PC-3 (cell line): ENCODE results near the gene PDE11A. TPM values are rescaled to one million over a fixed set of nuclear protein-coding genes. Genes with fewer than 3 reads are reported as not detected.

Experiments
- ATAC-seq: fragments of 200-7000 bp; cut with Tn5 transposase; 2 replicates; pipeline ENCODE4 v1.9.1; 2020; ENCODE audit warnings: mild to moderate bottlenecking, moderate library complexity
- BruUV-seq: library from RNA; stranded (reverse); fragments of 400-500 nt; replicated peaks from 2 replicates; lab custom pipeline; 2021; lab: Mats Ljungman, UMichigan
- CTCF ChIA-PET: fragments of 300-600 bp; sonication (Branson Sonifier 250); formaldehyde crosslinking; loops from one replicate; lab custom pipeline; 2022; ENCODE audit warnings: antibody characterized with exemption; lab: Charles Lee
- POLR2A ChIA-PET: fragments of 300-600 bp; sonication (Branson Sonifier 250); formaldehyde crosslinking; loops from one replicate; lab custom pipeline; 2022; ENCODE audit warnings: antibody characterized with exemption; ENCODE audit not compliant: unreplicated experiment; lab: Charles Lee
- DNase-seq: peaks from one replicate; pipeline ENCODE4 v3.0.0-alpha.2; 2015
- H2AFZ ChIP-seq: fragments of 300-600 bp; sonication (generic); 2 replicates; pipeline ENCODE4 v1.6.0; 2016; ENCODE audit warnings: antibody characterized with exemption, low read length
- H3F3A ChIP-seq: fragments of 300-600 bp; sonication (generic); one replicate; pipeline ENCODE4 v1.6.0; 2017; ENCODE audit warnings: antibody characterized with exemption, low read length, control low read depth, mild to moderate bottlenecking; ENCODE audit not compliant: unreplicated experiment
- H3K27ac ChIP-seq: fragments of 300-600 bp; sonication (generic); 2 replicates; pipeline ENCODE4 v1.5.1; 2016; ENCODE audit warnings: mild to moderate bottlenecking, low read length
- H3K27me3 ChIP-seq: fragments of 300-600 bp; sonication (generic); 2 replicates; pipeline ENCODE4 v1.6.1; 2016; ENCODE audit warnings: low read length, mixed read lengths
- H3K36me3 ChIP-seq: fragments of 300-600 bp; sonication (generic); 2 replicates; pipeline ENCODE4 v1.6.1; 2016; ENCODE audit warnings: low read depth, mixed run types, low read length, mixed read lengths
- H3K4me1 ChIP-seq: fragments of 300-600 bp; sonication (generic); 2 replicates; pipeline ENCODE4 v1.5.1; 2016; ENCODE audit warnings: low read length; ENCODE audit not compliant: insufficient read depth
- H3K4me2 ChIP-seq: fragments of 300-600 bp; sonication (generic); 2 replicates; pipeline ENCODE4 v1.6.0; 2016; ENCODE audit warnings: low read length
- H3K4me3 ChIP-seq: fragments of 300-600 bp; sonication (generic); 2 replicates; pipeline ENCODE4 v1.5.1; 2016; ENCODE audit warnings: mild to moderate bottlenecking, low read length, mixed read lengths
- H3K79me2 ChIP-seq: fragments of 300-600 bp; sonication (generic); 2 replicates; pipeline ENCODE4 v1.6.1; 2017; ENCODE audit warnings: low read length, mixed read lengths
- H3K9ac ChIP-seq: fragments of 300-600 bp; sonication (generic); 2 replicates; pipeline ENCODE4 v1.6.0; 2016; ENCODE audit warnings: mild to moderate bottlenecking, low read length
- H3K9me2 ChIP-seq: fragments of 300-600 bp; sonication (generic); replicated peaks from 2 replicates; pipeline ENCODE4 v1.6.1; 2016; ENCODE audit warnings: mixed run types, low read length, mixed read lengths
- H3K9me3 ChIP-seq: fragments of 300-600 bp; sonication (generic); 2 replicates; pipeline ENCODE4 v1.6.1; 2016; ENCODE audit warnings: low read length, mixed read lengths
- H4K20me1 ChIP-seq: fragments of 300-600 bp; sonication (generic); 2 replicates; pipeline ENCODE4 v1.6.1; 2016; ENCODE audit warnings: low read length, mixed read lengths
- EZH2 ChIP-seq: fragments of 300-600 bp; sonication (generic); IDR thresholded peaks from one replicate; pipeline ENCODE4 v1.6.1; 2017; ENCODE audit warnings: antibody characterized with exemption, mild to moderate bottlenecking, low read length; ENCODE audit not compliant: unreplicated experiment
- EZH2phosphoT487 ChIP-seq: fragments of 300-600 bp; sonication (generic); IDR thresholded peaks from 2 replicates; pipeline ENCODE4 v1.6.1; 2018; ENCODE audit warnings: mild to moderate bottlenecking, antibody characterized with exemption, low read length, borderline replicate concordance
- intact Hi-C: fragments of 100-400 bp; cut with micrococcal nuclease; formaldehyde crosslinking; loops from 2 replicates; pipeline ENCODE4 v1.9.0; 2023
- total RNA-seq: library from RNA; depleted of rRNA; stranded (reverse); fragments of >200 nt; gene quantifications from 2 replicates; pipeline ENCODE4 v1.2.3, GENCODE V29; 2014
- TF ChIP-seq, protein P1 (sequence below): fragments of 300-600 bp; sonication (generic); conservative IDR thresholded peaks from 2 replicates; pipeline ENCODE4 v1.5.1; 2017; ENCODE audit warnings: antibody characterized with exemption, low read depth, mild to moderate bottlenecking, low read length

The PDE11A gene
- total RNA-seq, 1 experiment from 2014 or later, result 0.15 TPM

DNA sequence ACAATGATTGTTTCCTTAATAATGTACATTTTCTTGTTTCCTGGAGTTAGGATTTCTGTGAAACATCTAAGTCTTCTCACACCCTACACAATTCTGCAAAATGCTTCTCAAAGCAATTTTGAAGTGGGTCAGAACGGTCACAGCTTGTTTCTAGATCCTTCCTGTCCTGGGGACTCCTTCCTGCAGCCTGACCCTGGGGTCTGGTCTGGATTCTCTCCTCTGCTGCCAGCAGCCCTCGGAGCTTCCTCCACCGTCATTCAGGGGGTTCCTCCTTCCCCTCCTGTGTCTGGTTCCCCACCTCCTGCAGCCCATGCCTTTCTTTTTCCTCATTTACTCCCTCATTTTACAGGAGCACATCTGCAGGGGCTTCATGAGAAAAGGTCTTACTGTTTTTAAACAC lies 357.9 kb downstream of the PDE11A start:
- POLR2A ChIA-PET, result no interaction called here

DNA sequence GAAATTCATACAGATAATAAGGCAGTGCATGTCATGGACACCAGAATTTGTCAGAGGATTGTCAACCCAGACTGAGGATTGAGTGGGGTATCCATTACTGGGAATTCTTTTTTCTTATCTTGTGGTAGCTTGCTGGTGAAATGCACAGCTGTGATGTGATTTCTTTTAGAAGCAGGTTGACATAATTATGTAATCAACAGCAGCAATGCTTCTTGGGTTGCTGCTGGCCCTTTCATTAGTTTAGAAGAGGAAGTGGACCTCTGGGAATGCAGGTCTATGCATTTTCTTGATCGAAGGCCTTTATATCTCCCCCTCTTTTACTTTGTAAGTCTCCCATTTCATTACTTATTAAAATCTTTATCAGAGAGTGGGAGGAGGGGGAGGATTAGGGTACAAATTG lies 360.1 kb downstream of the PDE11A start:
- ChIA-PET POLR2A (no interaction called here), CTCF (no interaction called here)
- Histone ChIP-seq H3K79me2 (no peaks in the 10 kb centered on the region), H3K9me2 (no peaks in the 10 kb centered on the region), H3K9me3 (no peaks in the 10 kb centered on the region), H3K4me1 (no peaks in the 10 kb centered on the region), H3K4me3 (no peak overlapping the region), H3K9ac (no peak overlapping the region), H3K27me3 (peaks cover 72% of the 10 kb centered on the region), H2AFZ (no peak overlapping the region), H4K20me1 (no peaks in the 10 kb centered on the region), H3K36me3 (no peaks in the 10 kb centered on the region), H3K27ac (no peak overlapping the region), H3F3A (no peaks in the 10 kb centered on the region), H3K4me2 (no peak overlapping the region)
- TF ChIP-seq EZH2phosphoT487 (no peak), EZH2 (no peak)
- TF ChIP-seq, protein P1, sequence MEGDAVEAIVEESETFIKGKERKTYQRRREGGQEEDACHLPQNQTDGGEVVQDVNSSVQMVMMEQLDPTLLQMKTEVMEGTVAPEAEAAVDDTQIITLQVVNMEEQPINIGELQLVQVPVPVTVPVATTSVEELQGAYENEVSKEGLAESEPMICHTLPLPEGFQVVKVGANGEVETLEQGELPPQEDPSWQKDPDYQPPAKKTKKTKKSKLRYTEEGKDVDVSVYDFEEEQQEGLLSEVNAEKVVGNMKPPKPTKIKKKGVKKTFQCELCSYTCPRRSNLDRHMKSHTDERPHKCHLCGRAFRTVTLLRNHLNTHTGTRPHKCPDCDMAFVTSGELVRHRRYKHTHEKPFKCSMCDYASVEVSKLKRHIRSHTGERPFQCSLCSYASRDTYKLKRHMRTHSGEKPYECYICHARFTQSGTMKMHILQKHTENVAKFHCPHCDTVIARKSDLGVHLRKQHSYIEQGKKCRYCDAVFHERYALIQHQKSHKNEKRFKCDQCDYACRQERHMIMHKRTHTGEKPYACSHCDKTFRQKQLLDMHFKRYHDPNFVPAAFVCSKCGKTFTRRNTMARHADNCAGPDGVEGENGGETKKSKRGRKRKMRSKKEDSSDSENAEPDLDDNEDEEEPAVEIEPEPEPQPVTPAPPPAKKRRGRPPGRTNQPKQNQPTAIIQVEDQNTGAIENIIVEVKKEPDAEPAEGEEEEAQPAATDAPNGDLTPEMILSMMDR, result no peak
- intact Hi-C loops, result no loop called here
- DNase-seq (no peak), ATAC-seq (no peak)
- BruUV-seq, result no TSS peak

More for the DNA sequence above, 357.9 kb downstream of the PDE11A start:
- no peak for TF ChIP-seq EZH2phosphoT487
- no peak for TF ChIP-seq EZH2
- TF ChIP-seq, protein P1, result no peak
- ATAC-seq, result no peak
- Histone ChIP-seq H3K9ac (no peak overlapping the region), H3F3A (no peaks in the 10 kb centered on the region), H3K4me2 (no peak overlapping the region), H3K79me2 (no peaks in the 10 kb centered on the region), H3K27ac (no peak overlapping the region), H3K4me1 (no peaks in the 10 kb centered on the region), H3K9me2 (no peaks in the 10 kb centered on the region), H3K27me3 (peaks cover 61% of the 10 kb centered on the region), H4K20me1 (no peaks in the 10 kb centered on the region), H3K4me3 (no peak overlapping the region), H2AFZ (no peak overlapping the region), H3K36me3 (no peaks in the 10 kb centered on the region), H3K9me3 (no peaks in the 10 kb centered on the region)
- intact Hi-C loops, result no loop called here
- CTCF ChIA-PET, result interaction anchor here (0.6 kb wide), 1 partner anchor 13 kb away, joined by 3 read pairs; no protein-coding TSS in a partner anchor
- BruUV-seq, result no TSS peak
- no peak for DNase-seq

DNA sequence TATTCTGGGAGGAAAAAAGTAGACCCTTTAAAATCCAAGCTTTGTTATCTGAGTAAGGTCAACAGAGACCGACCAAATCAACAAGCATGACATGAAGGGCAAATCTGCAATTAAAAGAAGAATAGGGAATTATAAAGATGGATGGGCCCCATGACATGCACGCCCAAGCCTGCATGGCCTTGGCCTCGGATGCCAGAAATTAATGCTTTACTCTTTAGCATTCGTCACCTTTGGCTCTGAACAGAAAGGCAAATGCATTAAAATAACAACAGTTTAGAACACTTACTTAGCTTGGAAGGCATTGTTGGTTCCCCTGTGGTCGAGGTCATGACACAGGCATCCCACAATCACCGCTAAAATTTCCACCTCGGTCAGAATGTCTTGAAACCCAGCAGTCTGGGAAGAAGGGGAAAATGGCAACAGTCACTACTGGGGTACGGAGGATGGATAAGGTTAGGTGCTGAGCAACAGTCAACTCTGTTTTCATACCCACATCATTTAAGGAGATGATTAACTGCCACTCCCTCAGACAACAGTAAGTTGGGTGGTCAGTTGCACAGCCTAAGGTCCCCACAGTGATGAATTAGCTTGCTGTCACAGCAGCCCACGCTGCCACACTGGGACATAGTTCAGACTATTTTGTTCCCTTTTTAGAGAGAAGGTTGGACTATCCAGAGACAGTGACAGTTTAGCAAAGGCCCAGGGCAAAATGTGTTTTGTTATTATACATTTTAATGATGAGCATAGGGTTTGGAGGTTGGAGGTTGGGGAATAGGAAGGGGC lies 360.9 kb downstream of the PDE11A start:
- H4K20me1 ChIP-seq, result no peaks in the 10 kb centered on the region
- no peaks in the 10 kb centered on the region for H3K4me1 ChIP-seq
- ChIA-PET CTCF (no interaction called here), POLR2A (no interaction called here)
- H3K27me3 ChIP-seq, result peaks cover 78% of the 10 kb centered on the region
- no peaks in the 10 kb centered on the region for H3K9me2 ChIP-seq
- H3K4me3 ChIP-seq, result no peak overlapping the region
- ATAC-seq (no peak), DNase-seq (no peak)
- no TSS peak for BruUV-seq
- H3K79me2 ChIP-seq, result no peaks in the 10 kb centered on the region
- no peak overlapping the region for H3K27ac ChIP-seq
- TF ChIP-seq, protein P1, result no peak
- no peak for TF ChIP-seq EZH2
- no peak for TF ChIP-seq EZH2phosphoT487
- H3K9me3 ChIP-seq, result no peaks in the 10 kb centered on the region
- no peak overlapping the region for H2AFZ ChIP-seq
- H3K9ac ChIP-seq, result no peak overlapping the region
- intact Hi-C loops, result no loop called here
- H3F3A ChIP-seq, result no peaks in the 10 kb centered on the region
- no peaks in the 10 kb centered on the region for H3K36me3 ChIP-seq
- no peak overlapping the region for H3K4me2 ChIP-seq
